GM18508 (cell line): ENCODE data around the gene SERPINB4.
"Not testable (repeated sequence)": the region's sequence is repeated elsewhere in the genome, so short reads cannot be mapped to it uniquely, and the experiment has no call there.

Experiments
- ATAC-seq: cut with Tn5 transposase; IDR thresholded peaks from one replicate; pipeline ENCODE4 v1.9.1; 2021; ENCODE audit warnings: moderate number of reproducible peaks; ENCODE audit not compliant: insufficient read depth, unreplicated experiment

The SERPINB4 gene

GRCh38 chr18:63644142-63644541 lies at the start of gene SERPINB4:
SERPINB4 (minus strand) TSS chr18:63644256; CDS start chr18:63643577, 679 bp downstream.
- not testable (repeated sequence) for ATAC-seq

- no peak for ATAC-seq
Measured at GRCh38 chr18:63689064-63689463, 45.0 kb upstream of the SERPINB4 start.

- ATAC-seq = no peak
Measured at GRCh38 chr18:63686871-63687270, 42.8 kb upstream of the SERPINB4 start.

GRCh38 chr18:63684718-63685117 lies 40.7 kb upstream of the SERPINB4 start:
- no peak for ATAC-seq

- ATAC-seq = no peak
Measured at GRCh38 chr18:63683890-63684289, 39.8 kb upstream of the SERPINB4 start.

GRCh38 chr18:63683152-63683551 lies 39.1 kb upstream of the SERPINB4 start:
- no peak for ATAC-seq

- no peak for ATAC-seq
Measured at GRCh38 chr18:63681449-63682340, 37.6 kb upstream of the SERPINB4 start.

GRCh38 chr18:63679820-63680606 lies 36.0 kb upstream of the SERPINB4 start:
- ATAC-seq = no peak

- no peak for ATAC-seq
Measured at GRCh38 chr18:63677500-63678225, 33.6 kb upstream of the SERPINB4 start.

- ATAC-seq = no peak
Measured at GRCh38 chr18:63676526-63677323, 32.7 kb upstream of the SERPINB4 start.

- ATAC-seq = no peak
Measured at GRCh38 chr18:63664571-63664970, 20.5 kb upstream of the SERPINB4 start.

- ATAC-seq = not testable (repeated sequence)
Measured at GRCh38 chr18:63661750-63662149, 17.7 kb upstream of the SERPINB4 start, which contains the start of gene SERPINB3. SERPINB3 (minus strand) TSS chr18:63661893; CDS start chr18:63661216, 677 bp downstream.

GRCh38 chr18:63658920-63659319 lies 14.9 kb upstream of the SERPINB4 start:
- not testable (repeated sequence) for ATAC-seq

- ATAC-seq = not testable (repeated sequence)
Measured at GRCh38 chr18:63650271-63650670, 6.2 kb upstream of the SERPINB4 start.

GRCh38 chr18:63648241-63648640 lies 4.2 kb upstream of the SERPINB4 start:
- no peak for ATAC-seq

- ATAC-seq = no peak
Measured at GRCh38 chr18:63646936-63647335, 2.9 kb upstream of the SERPINB4 start.

GRCh38 chr18:63644694-63645093 lies 638 bp upstream of the SERPINB4 start:
- ATAC-seq = not testable (repeated sequence)

GRCh38 chr18:63642668-63643356 lies 1.2 kb downstream of the SERPINB4 start:
- not testable (repeated sequence) for ATAC-seq

GRCh38 chr18:63641157-63641680 lies 2.8 kb downstream of the SERPINB4 start:
- not testable (repeated sequence) for ATAC-seq
